ENCODE data around the gene AMPD3.

DNA sequence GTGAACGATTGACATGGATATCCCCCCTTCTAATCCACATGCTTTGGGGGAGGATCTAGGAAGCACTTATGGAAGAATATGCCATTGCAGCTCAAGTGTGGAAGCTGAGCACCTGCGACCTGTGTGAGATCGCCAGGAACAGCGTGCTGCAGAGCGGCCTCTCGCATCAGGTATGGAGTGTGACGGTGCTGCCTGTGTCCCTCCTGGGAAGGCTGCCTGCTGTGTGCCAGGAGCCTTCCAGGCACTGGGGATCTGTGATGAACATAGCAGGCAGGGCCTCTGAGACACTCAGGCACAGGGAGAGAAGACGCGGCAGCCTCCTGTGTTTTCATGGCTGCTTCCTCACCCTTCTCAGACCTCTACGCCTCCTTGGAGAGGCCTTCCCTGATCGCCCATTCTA is 49.4 kb downstream of the AMPD3 start:
- TF ChIP-seq POLR2AphosphoS5 (IDR thresholded peaks at IDR 0.05; ENCODE audit: low read depth, low read length) (no peak), SPI1 (IDR thresholded peaks at IDR 0.05; ENCODE audit: low read depth, low read length) (no peak), POLR2A (IDR thresholded peaks at IDR 0.05; ENCODE audit: low read depth, low read length) (no peak)
